SK-N-SH (cell line): ENCODE data around the gene MTR. TPM values are rescaled to one million over a fixed set of nuclear protein-coding genes. Genes with fewer than 3 reads are reported as not detected.

ENCODE experiments used
- CTCF ChIA-PET: fragments of 300-600, 350-600 bp; formaldehyde crosslinking; extraction: SDS; loops from one replicate; lab custom pipeline; 2021; lab: Yijun Ruan, JAX
- POLR2A ChIA-PET: fragments of 350-600 bp; sonication (Branson Sonifier 250); formaldehyde crosslinking; extraction: SDS; loops from one replicate; lab custom pipeline; 2020; ENCODE audit warnings: antibody characterized with exemption, inconsistent platforms; lab: Yijun Ruan, JAX
- DNase-seq: peaks from one replicate; pipeline ENCODE4 v3.0.0; 2012
- H2AFZ ChIP-seq: fragments of 200-600 bp; sonication (generic); 2 replicates; pipeline ENCODE4 v1.8.1; 2016; ENCODE audit warnings: antibody characterized with exemption, mild to moderate bottlenecking, low read depth
- H3F3A ChIP-seq: fragments of 200-600 bp; sonication (generic); replicated peaks from 2 replicates; pipeline ENCODE3; 2016; ENCODE audit warnings: antibody characterized with exemption, mild to moderate bottlenecking; ENCODE audit not compliant: insufficient read depth
- H3K27ac ChIP-seq, 2 experiments: fragments of 200-500 bp in 1 of 2; fragments of 200-600 bp in 1 of 2; sonication (Bioruptor generic) in 1 of 2; sonication (generic), shearing (Covaris generic) in 1 of 2; 2 replicates each; pipeline versions ENCODE4 v1.5.1 to v1.6.1; 2014 to 2016; ENCODE audit warnings: low read depth in 2 of 2, inconsistent platforms in 1 of 2, low read length in 1 of 2, mild to moderate bottlenecking in 1 of 2, mixed read lengths in 1 of 2
- H3K27me3 ChIP-seq: fragments of 200-600 bp; sonication (generic), shearing (Covaris generic); 2 replicates; pipeline ENCODE4 v1.6.1; 2016; ENCODE audit warnings: mixed run types; ENCODE audit not compliant: insufficient read depth
- H3K36me3 ChIP-seq, 2 experiments: fragments of 200-500 bp in 1 of 2; fragments of 200-600 bp in 1 of 2; sonication (Bioruptor generic) in 1 of 2; sonication (generic) in 1 of 2; replicated peaks in 1 of 2; 2 replicates each; pipeline versions ENCODE3 to v1.5.1; 2014 to 2016; ENCODE audit warnings: low read length in 1 of 2, mild to moderate bottlenecking in 1 of 2; ENCODE audit not compliant: insufficient read depth in 2 of 2, control insufficient read depth in 1 of 2
- H3K4me1 ChIP-seq, 2 experiments: fragments of 200-500 bp in 1 of 2; fragments of 200-600 bp in 1 of 2; sonication (Bioruptor generic) in 1 of 2; sonication (generic), shearing (Covaris generic) in 1 of 2; 2 replicates each; pipeline versions ENCODE4 v1.5.1 to v1.6.1; 2014 to 2016; ENCODE audit warnings: low read depth in 1 of 2, low read length in 1 of 2, mixed run types in 1 of 2; ENCODE audit not compliant: insufficient read depth in 2 of 2, control insufficient read depth in 1 of 2
- H3K4me2 ChIP-seq: fragments of 200-600 bp; sonication (generic), shearing (Covaris generic); 2 replicates; pipeline ENCODE4 v1.6.1; 2017; ENCODE audit warnings: mixed run types
- H3K4me3 ChIP-seq, 2 experiments: fragments of 200-500 bp in 1 of 2; fragments of 200-600 bp in 1 of 2; sonication (Bioruptor generic) in 1 of 2; sonication (generic), shearing (Covaris generic) in 1 of 2; 2 replicates each; pipeline versions ENCODE4 v1.5.1 to v1.8.1; 2014 to 2016; ENCODE audit warnings: low read depth in 2 of 2, inconsistent platforms in 1 of 2, low read length in 1 of 2, mild to moderate bottlenecking in 1 of 2, mixed read lengths in 1 of 2, moderate library complexity in 1 of 2
- H3K79me2 ChIP-seq: fragments of 200-600 bp; sonication (generic); 2 replicates; pipeline ENCODE4 v1.8.1; 2017; ENCODE audit warnings: mild to moderate bottlenecking; ENCODE audit not compliant: insufficient read depth
- H3K9ac ChIP-seq: fragments of 200-600 bp; sonication (generic); 2 replicates; pipeline ENCODE4 v1.6.1; 2017; ENCODE audit warnings: mixed run types
- H3K9me2 ChIP-seq: fragments of 200-600 bp; sonication (generic); 2 replicates; pipeline ENCODE4 v1.6.1; 2017; ENCODE audit warnings: mixed run types
- H3K9me3 ChIP-seq: fragments of 200-600 bp; sonication (generic); 2 replicates; pipeline ENCODE4 v1.6.1; 2017; ENCODE audit warnings: mixed run types, mild to moderate bottlenecking, moderate library complexity
- H4K20me1 ChIP-seq: fragments of 200-600 bp; sonication (generic); 2 replicates; pipeline ENCODE4 v1.6.1; 2017; ENCODE audit warnings: mild to moderate bottlenecking, mixed run types; ENCODE audit not compliant: insufficient read depth
- ELF1 ChIP-seq: IDR thresholded peaks from 2 replicates; pipeline ENCODE4 v1.4.0; 2012
- RAD21 ChIP-seq: IDR thresholded peaks from 2 replicates; pipeline ENCODE4 v1.6.1; 2012; ENCODE audit warnings: mild to moderate bottlenecking, low read length
- WGBS: methylation state at CpG from one replicate; pipeline ENCODE4 v1.1.6; 2017; ENCODE audit warnings: low lambda C conversion rate; 5-methylcytosine and 5-hydroxymethylcytosine counted together
- polyA plus RNA-seq, 3 experiments: library from polyadenylated mRNA; depleted of rRNA; stranded (reverse); fragments of >200 nt; gene quantifications; 2 replicates each; pipeline ENCODE4 v1.2.3, GENCODE V29; 2012
- TF ChIP-seq, protein P1 (sequence below): IDR thresholded peaks from 2 replicates; pipeline ENCODE4 v1.4.0; 2012; ENCODE audit warnings: low read depth, borderline replicate concordance
- TF ChIP-seq, protein P2 (sequence below): IDR thresholded peaks from 2 replicates; pipeline ENCODE4 v1.4.0; 2012; ENCODE audit warnings: low read depth
- TF ChIP-seq, protein P3 (sequence below): IDR thresholded peaks from 2 replicates; pipeline ENCODE4 v1.6.1; 2012; ENCODE audit warnings: mild to moderate bottlenecking, low read depth, low read length, moderate library complexity
- TF ChIP-seq, protein P4 (sequence below): fragments of 200-600 bp; sonication (generic); IDR thresholded peaks from 2 replicates; pipeline ENCODE4 v1.6.1; 2017; ENCODE audit warnings: antibody characterized with exemption, mild to moderate bottlenecking, moderate library complexity

MTR gene
- polyA plus RNA-seq, 1 of the 3 experiments (the other 2 are of a cell fraction), result 5.4 TPM

DNA sequence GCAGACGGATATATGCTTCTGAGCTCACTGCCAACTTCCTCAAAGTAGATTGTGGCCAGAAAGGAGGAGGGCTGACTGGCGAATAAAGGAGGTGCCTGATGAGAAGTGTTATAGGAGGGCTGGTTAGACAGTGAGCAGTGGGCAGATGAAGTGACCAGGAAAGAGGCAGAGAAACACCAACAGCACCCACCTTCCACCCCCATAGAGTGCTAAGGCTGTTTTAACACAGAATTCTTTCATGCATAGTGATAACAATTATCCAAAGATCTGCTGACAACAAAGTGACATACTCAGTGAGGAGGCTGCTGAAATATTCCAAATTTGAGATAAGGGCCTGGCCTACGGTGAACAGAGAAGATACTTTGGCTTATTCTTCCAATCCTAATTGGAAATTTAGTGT is 21.2 kb upstream of the MTR start:
- no peaks in the 10 kb centered on the region for H3K9me2 ChIP-seq
- H4K20me1 ChIP-seq, result no peaks in the 10 kb centered on the region
- CTCF ChIA-PET, result no interaction called here
- no peaks in the 10 kb centered on the region for H3K9me3 ChIP-seq
- H2AFZ ChIP-seq, result no peak overlapping the region
- no peaks in the 10 kb centered on the region for H3K4me1 ChIP-seq
- TF ChIP-seq, protein P1, sequence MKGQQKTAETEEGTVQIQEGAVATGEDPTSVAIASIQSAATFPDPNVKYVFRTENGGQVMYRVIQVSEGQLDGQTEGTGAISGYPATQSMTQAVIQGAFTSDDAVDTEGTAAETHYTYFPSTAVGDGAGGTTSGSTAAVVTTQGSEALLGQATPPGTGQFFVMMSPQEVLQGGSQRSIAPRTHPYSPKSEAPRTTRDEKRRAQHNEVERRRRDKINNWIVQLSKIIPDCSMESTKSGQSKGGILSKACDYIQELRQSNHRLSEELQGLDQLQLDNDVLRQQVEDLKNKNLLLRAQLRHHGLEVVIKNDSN, result no peak
- TF ChIP-seq, protein P2, sequence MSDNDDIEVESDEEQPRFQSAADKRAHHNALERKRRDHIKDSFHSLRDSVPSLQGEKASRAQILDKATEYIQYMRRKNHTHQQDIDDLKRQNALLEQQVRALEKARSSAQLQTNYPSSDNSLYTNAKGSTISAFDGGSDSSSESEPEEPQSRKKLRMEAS, result no peak
- TF ChIP-seq, protein P3, sequence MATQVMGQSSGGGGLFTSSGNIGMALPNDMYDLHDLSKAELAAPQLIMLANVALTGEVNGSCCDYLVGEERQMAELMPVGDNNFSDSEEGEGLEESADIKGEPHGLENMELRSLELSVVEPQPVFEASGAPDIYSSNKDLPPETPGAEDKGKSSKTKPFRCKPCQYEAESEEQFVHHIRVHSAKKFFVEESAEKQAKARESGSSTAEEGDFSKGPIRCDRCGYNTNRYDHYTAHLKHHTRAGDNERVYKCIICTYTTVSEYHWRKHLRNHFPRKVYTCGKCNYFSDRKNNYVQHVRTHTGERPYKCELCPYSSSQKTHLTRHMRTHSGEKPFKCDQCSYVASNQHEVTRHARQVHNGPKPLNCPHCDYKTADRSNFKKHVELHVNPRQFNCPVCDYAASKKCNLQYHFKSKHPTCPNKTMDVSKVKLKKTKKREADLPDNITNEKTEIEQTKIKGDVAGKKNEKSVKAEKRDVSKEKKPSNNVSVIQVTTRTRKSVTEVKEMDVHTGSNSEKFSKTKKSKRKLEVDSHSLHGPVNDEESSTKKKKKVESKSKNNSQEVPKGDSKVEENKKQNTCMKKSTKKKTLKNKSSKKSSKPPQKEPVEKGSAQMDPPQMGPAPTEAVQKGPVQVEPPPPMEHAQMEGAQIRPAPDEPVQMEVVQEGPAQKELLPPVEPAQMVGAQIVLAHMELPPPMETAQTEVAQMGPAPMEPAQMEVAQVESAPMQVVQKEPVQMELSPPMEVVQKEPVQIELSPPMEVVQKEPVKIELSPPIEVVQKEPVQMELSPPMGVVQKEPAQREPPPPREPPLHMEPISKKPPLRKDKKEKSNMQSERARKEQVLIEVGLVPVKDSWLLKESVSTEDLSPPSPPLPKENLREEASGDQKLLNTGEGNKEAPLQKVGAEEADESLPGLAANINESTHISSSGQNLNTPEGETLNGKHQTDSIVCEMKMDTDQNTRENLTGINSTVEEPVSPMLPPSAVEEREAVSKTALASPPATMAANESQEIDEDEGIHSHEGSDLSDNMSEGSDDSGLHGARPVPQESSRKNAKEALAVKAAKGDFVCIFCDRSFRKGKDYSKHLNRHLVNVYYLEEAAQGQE, result no peak
- TF ChIP-seq RAD21, result no peak
- H3K79me2 ChIP-seq, result no peaks in the 10 kb centered on the region
- H3K27ac ChIP-seq, result no peak overlapping the region
- H3K36me3 ChIP-seq, result no peaks in the 10 kb centered on the region
- H3K4me3 ChIP-seq, result no peak overlapping the region
- H3K27me3 ChIP-seq, result no peaks in the 10 kb centered on the region
- no peak overlapping the region for H3K4me2 ChIP-seq
- WGBS, result 53% methylated on average over 3 of the region's 3 CpGs
- no peak for DNase-seq
- no peak overlapping the region for H3K9ac ChIP-seq
- POLR2A ChIA-PET, result no interaction called here
- no peaks in the 10 kb centered on the region for H3F3A ChIP-seq

DNA sequence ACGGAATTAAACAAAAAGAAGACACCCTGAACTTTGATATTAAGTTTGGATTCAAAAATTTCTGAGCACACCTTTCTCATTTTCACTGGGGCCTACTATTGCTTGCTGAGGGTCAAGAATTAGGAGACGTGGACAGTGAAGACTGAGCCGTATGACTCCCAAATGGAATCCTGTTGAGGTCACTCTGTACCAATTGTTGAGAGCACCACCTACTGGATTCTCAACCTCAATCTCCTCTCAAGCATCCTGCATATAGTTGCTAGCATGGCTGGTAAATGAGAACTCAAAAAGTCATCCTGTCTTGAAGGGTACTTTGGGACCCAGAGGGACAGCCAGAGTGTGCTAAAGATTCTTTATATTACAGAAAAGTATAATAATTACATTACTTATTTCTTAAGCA is 20.2 kb upstream of the MTR start:
- CTCF ChIA-PET, result no interaction called here
- TF ChIP-seq, protein P4, sequence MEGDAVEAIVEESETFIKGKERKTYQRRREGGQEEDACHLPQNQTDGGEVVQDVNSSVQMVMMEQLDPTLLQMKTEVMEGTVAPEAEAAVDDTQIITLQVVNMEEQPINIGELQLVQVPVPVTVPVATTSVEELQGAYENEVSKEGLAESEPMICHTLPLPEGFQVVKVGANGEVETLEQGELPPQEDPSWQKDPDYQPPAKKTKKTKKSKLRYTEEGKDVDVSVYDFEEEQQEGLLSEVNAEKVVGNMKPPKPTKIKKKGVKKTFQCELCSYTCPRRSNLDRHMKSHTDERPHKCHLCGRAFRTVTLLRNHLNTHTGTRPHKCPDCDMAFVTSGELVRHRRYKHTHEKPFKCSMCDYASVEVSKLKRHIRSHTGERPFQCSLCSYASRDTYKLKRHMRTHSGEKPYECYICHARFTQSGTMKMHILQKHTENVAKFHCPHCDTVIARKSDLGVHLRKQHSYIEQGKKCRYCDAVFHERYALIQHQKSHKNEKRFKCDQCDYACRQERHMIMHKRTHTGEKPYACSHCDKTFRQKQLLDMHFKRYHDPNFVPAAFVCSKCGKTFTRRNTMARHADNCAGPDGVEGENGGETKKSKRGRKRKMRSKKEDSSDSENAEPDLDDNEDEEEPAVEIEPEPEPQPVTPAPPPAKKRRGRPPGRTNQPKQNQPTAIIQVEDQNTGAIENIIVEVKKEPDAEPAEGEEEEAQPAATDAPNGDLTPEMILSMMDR, result peak; percentile 43
- TF ChIP-seq RAD21, result peak; percentile 52
- no peak for TF ChIP-seq ELF1
- Histone ChIP-seq H3K9me2 (no peaks in the 10 kb centered on the region), H3K4me1 (no peaks in the 10 kb centered on the region), H3K27ac (no peak overlapping the region), H3K27me3 (no peaks in the 10 kb centered on the region), H3K4me2 (no peak overlapping the region), H3K9me3 (no peaks in the 10 kb centered on the region), H4K20me1 (no peaks in the 10 kb centered on the region), H3K4me3 (no peak overlapping the region), H3K79me2 (no peaks in the 10 kb centered on the region), H3K36me3 (no peaks in the 10 kb centered on the region), H2AFZ (no peak overlapping the region), H3F3A (no peaks in the 10 kb centered on the region), H3K9ac (no peak overlapping the region)
- DNase-seq, result peak; percentile 27
- 63% methylated on average over 3 of the region's 3 CpGs for WGBS
- POLR2A ChIA-PET, result no interaction called here
